Activated naive CD4-positive, alpha-beta T cell treated with anti-CD3 and anti-CD28 coated beads for 36 hours (primary cell): ENCODE results near the gene GDI1. TPM values are rescaled to one million over a fixed set of nuclear protein-coding genes. Genes with fewer than 3 reads are reported as not detected.
A peak's percentile ranks its signal among the peaks of the same experiment; 100 is the strongest.

ENCODE experiments used
- CTCF ChIA-PET: fragments of 350-600 bp; sonication (Branson Sonifier 250); formaldehyde crosslinking; loops from one replicate; lab custom pipeline; 2021; ENCODE audit warnings: antibody characterized with exemption; lab: Charles Lee
- DNase-seq: peaks from one replicate; pipeline ENCODE4 v3.0.0-alpha.2; 2020
- H3K27ac Mint-ChIP-seq: one replicate; pipeline ENCODE4 v1.8.0; 2021; ENCODE audit warnings: mild to moderate bottlenecking, mixed read lengths
- H3K27me3 Mint-ChIP-seq: one replicate; pipeline ENCODE4 v1.8.0; 2021; ENCODE audit warnings: low read depth, mixed read lengths
- H3K36me3 Mint-ChIP-seq: one replicate; pipeline ENCODE4 v1.8.0; 2021; ENCODE audit warnings: low read depth, mixed read lengths
- H3K4me1 Mint-ChIP-seq: one replicate; pipeline ENCODE4 v1.8.0; 2021; ENCODE audit warnings: low read depth, mixed read lengths
- H3K4me3 Mint-ChIP-seq: one replicate; pipeline ENCODE4 v1.8.0; 2021; ENCODE audit warnings: mild to moderate bottlenecking, moderate library complexity, mixed read lengths
- H3K9me3 Mint-ChIP-seq: one replicate; pipeline ENCODE4 v1.8.0; 2021; ENCODE audit warnings: mixed read lengths
- intact Hi-C: fragments of 100-400 bp; cut with micrococcal nuclease; formaldehyde crosslinking; loops from one replicate; pipeline ENCODE4 v1.15.1; 2023
- total RNA-seq, 2 experiments: library from RNA; stranded (reverse); gene quantifications; one replicate each; pipeline ENCODE4 v1.2.3, GENCODE V29; 2021

Gene GDI1
- total RNA-seq, 2 experiments from 2014 or later = 93.6 to 96.9 TPM

DNA sequence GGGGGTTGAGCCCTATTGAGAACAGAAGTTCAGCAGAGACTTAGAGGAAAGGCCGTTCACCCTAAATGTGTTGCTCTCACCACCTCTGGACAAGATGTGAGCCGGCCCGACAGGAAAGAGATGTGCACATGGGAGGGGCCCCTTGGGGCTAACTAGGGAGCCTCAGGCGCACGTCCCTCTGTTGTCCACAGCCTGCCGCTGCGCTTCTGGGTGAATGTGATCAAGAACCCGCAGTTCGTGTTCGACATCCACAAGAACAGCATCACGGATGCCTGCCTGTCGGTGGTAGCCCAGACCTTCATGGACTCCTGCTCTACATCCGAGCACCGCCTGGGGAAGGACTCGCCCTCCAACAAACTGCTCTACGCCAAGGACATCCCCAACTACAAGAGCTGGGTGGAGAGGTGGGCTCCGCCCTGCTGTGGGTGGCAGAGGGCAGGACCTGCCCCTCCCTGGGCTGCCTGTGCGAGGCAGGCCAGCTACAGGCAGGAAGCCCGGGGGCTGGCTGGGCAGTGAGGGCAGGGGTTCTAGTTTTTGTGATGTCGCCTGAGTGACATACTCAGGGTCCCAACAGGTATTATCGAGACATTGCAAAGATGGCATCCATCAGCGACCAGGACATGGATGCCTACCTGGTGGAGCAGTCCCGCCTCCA lies 34.1 kb downstream of the GDI1 start:
- H3K4me1 Mint-ChIP-seq = peaks cover 4% of the 10 kb centered on the region
- no peaks in the 10 kb centered on the region for H3K9me3 Mint-ChIP-seq
- CTCF ChIA-PET = no interaction called here
- H3K4me3 Mint-ChIP-seq = no peak overlapping the region
- DNase-seq = no peak
- H3K27me3 Mint-ChIP-seq = no peaks in the 10 kb centered on the region
- H3K36me3 Mint-ChIP-seq = peaks cover 2% of the 10 kb centered on the region
- H3K27ac Mint-ChIP-seq = no peak overlapping the region
- intact Hi-C loops = no loop called here

DNA sequence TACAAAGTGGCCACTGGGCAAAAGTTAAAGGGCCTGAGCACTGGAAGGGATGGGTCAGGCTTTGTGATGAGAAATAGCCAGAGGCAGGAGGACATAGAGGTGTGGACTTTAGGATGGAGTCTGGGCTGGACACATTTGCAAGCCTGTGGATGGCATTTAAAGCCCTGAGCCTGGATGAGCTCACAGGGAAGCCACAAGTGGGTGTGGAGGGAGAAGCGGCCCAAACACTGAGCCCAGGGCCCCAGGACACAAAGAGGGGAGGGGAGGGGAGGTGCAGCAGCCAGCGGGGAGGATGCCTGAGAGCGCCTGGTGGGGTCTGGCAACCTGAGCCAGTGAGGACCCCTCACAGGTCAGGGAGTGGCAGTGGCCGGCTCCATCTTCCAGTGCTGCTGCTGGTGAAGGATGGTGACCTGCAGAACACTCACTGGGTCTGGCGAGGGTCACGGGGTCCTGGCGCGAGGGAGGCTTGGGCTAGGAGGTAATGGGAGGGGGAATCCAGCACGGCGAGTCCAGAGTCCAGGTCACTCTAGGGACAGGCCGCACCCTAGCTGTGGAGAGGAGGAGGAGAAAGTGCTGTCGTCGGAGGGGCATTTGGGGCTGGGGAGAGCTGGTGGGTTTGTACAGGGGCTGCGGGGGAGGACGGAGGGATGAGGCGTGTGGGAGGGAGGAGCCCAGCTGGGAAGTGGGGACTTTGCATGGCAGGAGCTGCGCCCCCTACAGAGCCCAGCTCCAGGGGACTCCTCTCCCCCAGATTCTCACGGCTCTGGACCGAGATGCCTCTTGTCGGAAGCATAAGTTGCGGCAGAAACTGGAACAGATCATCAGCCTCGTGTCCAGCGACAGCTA lies 35.1 kb downstream of the GDI1 start:
- no peaks in the 10 kb centered on the region for H3K27me3 Mint-ChIP-seq
- peaks cover 11% of the 10 kb centered on the region for H3K4me1 Mint-ChIP-seq
- intact Hi-C loops = no loop called here
- H3K9me3 Mint-ChIP-seq = no peaks in the 10 kb centered on the region
- H3K36me3 Mint-ChIP-seq = peaks cover 2% of the 10 kb centered on the region
- CTCF ChIA-PET = no interaction called here
- DNase-seq = no peak
- no peak overlapping the region for H3K4me3 Mint-ChIP-seq
- H3K27ac Mint-ChIP-seq = no peak overlapping the region

DNA sequence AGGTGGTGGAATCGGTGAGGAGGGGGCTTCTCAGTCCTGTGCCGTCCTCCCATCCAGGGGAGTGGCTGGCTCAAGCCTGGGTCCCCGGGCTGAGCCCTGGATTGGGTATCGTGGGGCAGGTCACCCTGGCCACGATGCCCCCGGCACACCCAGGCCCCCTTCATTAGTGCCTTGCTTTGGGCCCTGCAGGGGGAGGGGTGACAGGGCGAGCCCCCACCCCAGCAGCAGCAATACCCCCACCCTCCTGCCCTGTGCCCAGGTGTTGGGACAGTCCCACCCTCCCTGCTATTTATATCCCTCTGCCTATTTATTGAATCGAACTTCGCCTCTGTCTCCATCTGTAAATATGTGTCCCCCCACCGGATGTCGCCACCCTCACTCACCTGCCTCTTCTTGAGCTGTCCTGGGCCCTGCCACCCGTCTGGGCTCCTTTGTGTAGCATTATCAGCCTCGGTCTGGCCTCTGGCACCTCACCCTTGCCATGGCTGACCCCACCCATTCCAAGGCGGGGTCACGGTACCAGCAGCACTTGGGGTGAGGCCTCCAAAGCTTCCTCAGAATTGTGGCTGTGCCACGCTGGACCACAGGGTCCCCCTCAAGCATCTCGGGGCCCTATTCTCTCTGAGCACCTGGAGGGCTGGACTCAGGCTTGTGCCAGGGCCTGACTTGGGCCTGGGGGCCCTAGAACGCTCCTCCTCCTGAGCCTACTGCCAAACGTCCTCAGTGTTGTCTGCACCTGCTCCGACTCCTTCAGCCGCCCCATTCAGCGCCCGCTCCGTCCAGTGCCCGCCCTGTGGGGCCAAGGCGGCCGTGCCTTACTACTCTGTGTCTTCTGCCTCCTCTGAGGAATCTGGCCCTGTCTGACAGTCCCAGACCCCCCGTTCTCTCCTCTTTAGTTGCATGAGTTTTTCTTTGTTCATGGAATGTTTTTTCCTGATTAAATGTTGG lies 36.0 kb downstream of the GDI1 start:
- Mint-ChIP-seq H3K36me3 (peaks cover 2% of the 10 kb centered on the region), H3K27me3 (no peaks in the 10 kb centered on the region), H3K4me1 (peaks cover 18% of the 10 kb centered on the region), H3K9me3 (no peaks in the 10 kb centered on the region), H3K4me3 (no peak overlapping the region), H3K27ac (peak overlapping the region; percentile 69)
- intact Hi-C loops = no loop called here
- DNase-seq = no peak
- CTCF ChIA-PET = no interaction called here

DNA sequence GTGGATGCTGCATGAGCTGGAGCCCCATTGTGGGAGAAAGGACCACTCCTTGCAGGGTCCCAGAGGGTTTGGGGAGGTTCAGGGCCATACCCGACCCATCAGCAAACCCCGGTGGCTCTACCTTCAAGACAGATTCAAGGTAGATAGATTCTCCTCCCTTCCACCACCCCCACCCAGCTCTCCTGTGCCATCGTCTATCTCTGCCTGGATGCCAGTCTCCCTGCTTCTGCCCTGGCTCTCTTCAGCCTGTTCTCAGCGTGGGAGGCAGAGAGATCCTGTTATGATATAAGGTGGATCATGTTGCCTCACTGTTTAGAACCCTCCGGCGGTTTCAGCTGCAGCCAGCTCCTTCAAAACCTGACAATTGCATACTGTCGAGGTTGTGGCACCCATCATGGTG lies 36.7 kb downstream of the GDI1 start:
- Mint-ChIP-seq H3K27ac (peak overlapping the region; percentile 69), H3K27me3 (no peaks in the 10 kb centered on the region), H3K36me3 (peaks cover under 1% of the 10 kb centered on the region), H3K4me1 (peaks cover 22% of the 10 kb centered on the region), H3K9me3 (no peaks in the 10 kb centered on the region), H3K4me3 (no peak overlapping the region)
- CTCF ChIA-PET = no interaction called here
- intact Hi-C loops = no loop called here
- no peak for DNase-seq

DNA sequence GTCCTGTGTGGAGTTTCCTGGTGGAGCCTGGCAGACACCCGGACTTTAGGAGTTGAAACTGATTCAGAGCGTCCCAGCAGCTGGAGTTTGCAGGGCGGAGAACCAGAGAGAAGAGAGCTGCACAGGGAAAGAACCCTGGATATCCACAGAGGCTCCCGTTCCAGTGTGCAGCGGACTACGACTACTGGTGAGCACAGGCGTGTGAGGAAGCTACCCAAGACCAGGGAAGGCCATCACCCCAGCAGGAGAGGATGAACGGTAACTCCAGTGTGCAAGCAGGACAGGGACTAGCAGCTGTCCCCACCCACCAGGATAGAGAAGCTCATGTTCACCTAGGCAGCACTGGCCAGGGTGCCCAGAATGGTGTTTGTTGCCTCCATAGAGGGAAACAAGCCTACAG lies 39.9 kb downstream of the GDI1 start:
- no peaks in the 10 kb centered on the region for H3K27me3 Mint-ChIP-seq
- intact Hi-C loops = loop anchor here (5.0 kb wide), 3 partner anchors 35 to 505 kb away; partner anchors contain the start of genes FAM50A, HCFC1, RPL10 and TMEM187
- peaks cover 24% of the 10 kb centered on the region for H3K4me1 Mint-ChIP-seq
- H3K36me3 Mint-ChIP-seq = no peaks in the 10 kb centered on the region
- CTCF ChIA-PET = interaction anchor here (0.6 to 1.3 kb wide), 4 partner anchors 25 to 93 kb away, joined by 3 to 5 read pairs (median 4); no protein-coding TSS in a partner anchor
- DNase-seq = no peak
- no peak overlapping the region for H3K27ac Mint-ChIP-seq
- H3K4me3 Mint-ChIP-seq = no peak overlapping the region
- no peaks in the 10 kb centered on the region for H3K9me3 Mint-ChIP-seq

DNA sequence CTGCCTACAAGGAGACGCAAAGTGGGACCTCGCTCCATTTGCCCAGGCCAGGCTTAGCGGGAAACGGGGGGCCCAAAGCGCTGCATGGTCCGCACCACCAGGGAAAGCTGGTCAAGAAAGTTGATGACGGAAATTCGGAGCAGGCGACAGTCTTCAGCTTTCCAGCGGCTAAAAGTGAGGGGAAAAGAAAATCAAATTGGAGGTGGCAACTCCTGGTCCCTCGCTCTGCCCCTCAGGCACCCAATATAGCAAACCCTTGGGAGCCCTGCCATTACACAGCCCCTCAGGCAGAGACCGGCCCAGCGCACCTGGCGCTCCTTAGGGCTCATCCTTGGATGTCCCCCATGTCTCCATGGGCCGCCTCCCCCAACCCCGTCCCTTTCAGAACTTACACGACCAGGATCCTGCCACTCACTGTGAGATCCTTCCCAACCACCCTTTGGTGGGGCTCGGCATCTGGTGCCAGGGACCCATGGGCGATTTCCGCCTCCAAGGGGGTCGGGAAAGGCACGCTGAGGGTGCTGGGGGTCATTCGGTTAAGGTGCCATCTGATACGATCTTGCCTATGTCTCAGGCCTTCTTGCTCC lies 41.0 kb downstream of the GDI1 start:
- Mint-ChIP-seq H3K4me1 (peaks cover 24% of the 10 kb centered on the region), H3K36me3 (peaks cover 1% of the 10 kb centered on the region), H3K9me3 (no peaks in the 10 kb centered on the region), H3K27me3 (no peaks in the 10 kb centered on the region), H3K4me3 (peak overlapping the region; percentile 83), H3K27ac (peak overlapping the region; percentile 66)
- CTCF ChIA-PET = interaction anchor here (0.6 kb wide), 1 partner anchor 17 kb away, joined by 3 read pairs; no protein-coding TSS in a partner anchor
- DNase-seq = no peak
- intact Hi-C loops = loop anchor here (1.0 to 5.0 kb wide), 7 partner anchors 19 to 506 kb away; partner anchors contain the start of genes ATP6AP1, FAM3A, FAM50A and HCFC1

DNA sequence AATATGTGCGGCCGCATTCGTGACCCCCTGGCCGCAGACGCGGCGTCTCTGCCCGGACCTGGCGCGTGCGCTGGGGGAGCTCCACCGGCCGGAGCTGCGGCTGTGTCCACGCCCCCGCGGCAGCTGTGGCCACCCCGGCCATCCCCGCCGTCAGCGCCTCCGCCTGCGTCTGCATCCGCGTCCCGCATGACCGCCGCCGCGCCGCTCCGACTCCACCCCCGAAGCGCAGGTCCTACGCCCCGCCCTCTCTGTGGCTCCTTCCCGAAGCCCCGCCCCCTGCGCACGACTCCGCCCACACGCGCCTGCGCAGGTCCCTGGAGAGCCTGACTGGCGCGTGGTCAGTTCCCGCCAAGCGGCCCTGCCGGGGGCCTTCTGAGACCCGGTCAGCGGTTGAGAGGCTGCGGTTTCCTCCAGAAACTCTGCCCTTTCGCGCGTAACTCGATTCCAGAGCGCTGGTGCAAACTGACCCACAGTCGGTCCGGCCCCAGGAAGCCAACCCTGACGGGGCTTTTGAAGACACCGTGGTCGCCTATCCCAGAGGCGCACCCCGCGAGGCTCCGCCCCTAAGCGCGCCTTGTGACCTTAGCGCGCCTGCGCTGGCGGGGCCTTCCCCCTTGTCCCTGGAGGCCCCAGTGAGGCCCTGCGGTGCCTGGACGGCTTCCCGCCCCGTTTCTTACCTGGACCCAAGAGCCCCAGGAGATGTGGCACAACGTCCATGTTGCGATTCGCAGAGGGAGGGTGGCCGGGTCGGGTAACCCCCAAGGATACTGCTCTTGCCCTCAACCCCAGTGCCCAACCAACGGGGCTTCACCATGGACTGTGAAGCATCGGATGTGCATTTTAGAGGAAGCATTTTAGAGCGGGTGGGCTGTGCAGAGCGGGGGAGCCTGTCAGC lies 42.0 kb downstream of the GDI1 start, which contains the start of gene LAGE3:
LAGE3 (minus strand) TSS at position 554 of the 895 bp plus-strand sequence; CDS start at position 188, 366 bp downstream.
- peak within 1 kb of the TSS; percentile 94 for H3K27ac Mint-ChIP-seq
- intact Hi-C loops = loop anchor here (1.0 to 5.0 kb wide), 8 partner anchors 11 to 507 kb away; partner anchors contain the start of genes ATP6AP1, FAM3A, FAM50A and HCFC1
- peaks cover 4% of the 10 kb centered on the region for H3K36me3 Mint-ChIP-seq
- no peaks in the 10 kb centered on the region for H3K27me3 Mint-ChIP-seq
- peak; percentile 95 for DNase-seq
- H3K4me3 Mint-ChIP-seq = peak within 1 kb of the TSS; percentile 83
- no peaks in the 10 kb centered on the region for H3K9me3 Mint-ChIP-seq
- CTCF ChIA-PET = interaction anchor here (0.6 kb wide), 1 partner anchor 48 kb away, joined by 3 read pairs; no protein-coding TSS in a partner anchor
- H3K4me1 Mint-ChIP-seq = peaks cover 30% of the 10 kb centered on the region

DNA sequence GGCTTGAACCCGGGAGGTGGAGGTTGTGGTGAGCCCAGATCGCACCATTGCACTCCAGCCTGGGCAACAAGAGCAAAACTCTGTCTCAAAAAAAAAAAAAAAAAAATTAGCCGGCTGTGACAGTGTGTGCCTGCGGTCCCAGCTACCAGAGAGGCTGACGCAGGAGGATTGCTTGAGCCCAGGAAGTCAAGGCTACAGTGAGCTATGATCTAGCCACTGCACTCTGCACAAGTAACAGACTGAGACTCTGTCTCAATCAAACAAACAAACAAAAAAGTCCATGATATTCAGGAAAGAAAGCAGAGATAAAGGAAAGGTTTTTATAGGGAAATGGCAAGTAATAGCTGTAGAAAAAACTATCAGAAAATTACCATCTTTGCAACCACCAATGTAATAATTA lies 44.2 kb downstream of the GDI1 start:
- intact Hi-C loops = no loop called here
- CTCF ChIA-PET = no interaction called here
- no peaks in the 10 kb centered on the region for H3K9me3 Mint-ChIP-seq
- H3K27me3 Mint-ChIP-seq = no peaks in the 10 kb centered on the region
- H3K4me3 Mint-ChIP-seq = no peak overlapping the region
- peaks cover 6% of the 10 kb centered on the region for H3K36me3 Mint-ChIP-seq
- no peak overlapping the region for H3K27ac Mint-ChIP-seq
- no peak for DNase-seq
- peaks cover 34% of the 10 kb centered on the region for H3K4me1 Mint-ChIP-seq

DNA sequence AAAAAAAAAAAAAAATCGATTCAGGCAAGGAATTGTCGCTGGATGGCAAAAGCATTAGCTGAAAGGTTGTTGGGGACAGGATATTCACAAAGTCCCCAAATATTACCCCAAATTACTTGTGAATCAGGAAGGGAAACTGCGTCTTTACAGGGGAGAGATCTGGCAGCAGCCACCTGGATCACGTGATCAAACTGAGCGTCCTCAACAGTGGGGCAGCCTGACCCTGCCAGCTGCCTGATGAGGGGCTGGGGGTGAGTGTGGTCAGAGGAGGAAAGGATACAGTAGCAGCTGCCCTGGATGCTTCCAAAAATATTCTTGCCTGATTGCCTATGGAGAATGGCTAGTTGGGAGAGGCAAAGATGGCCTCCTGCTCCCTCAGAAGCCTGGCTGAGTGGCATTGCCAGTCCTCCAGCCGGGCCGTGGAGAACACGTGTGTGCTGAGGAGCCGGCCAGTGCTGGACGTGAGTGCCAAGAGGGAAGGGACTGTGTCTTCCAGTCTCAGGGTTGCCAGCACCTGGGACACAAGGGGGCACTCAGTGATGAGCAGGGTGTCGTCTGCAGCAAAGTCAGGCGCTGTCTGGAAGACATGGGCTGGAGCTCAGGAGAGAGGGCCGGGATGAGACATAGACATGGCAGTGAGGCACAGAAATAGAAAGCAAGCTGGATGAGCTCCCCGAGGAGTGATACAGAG lies 45.1 kb downstream of the GDI1 start:
- intact Hi-C loops = no loop called here
- CTCF ChIA-PET = no interaction called here

DNA sequence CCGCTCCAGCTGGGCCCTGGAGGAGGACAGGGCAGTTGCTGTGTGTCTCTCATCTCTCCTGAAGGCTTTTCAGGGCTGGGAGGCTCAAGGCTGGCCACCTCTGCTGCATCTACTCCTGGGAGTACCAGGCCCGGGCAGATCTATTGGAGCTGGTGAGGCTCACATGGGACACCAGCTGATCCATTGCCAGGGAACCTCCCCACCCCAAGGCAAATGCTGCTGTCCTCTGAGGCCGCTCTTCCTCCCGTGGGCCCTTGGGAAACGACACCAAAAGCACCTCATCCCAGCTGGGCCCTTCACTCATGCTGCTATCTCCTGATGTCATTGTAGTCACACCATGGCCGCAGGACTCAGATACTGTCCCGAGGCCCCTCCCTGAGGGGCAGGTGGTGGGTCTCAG lies 45.8 kb downstream of the GDI1 start:
- H3K4me3 Mint-ChIP-seq = no peak overlapping the region
- H3K27me3 Mint-ChIP-seq = no peaks in the 10 kb centered on the region
- H3K27ac Mint-ChIP-seq = no peak overlapping the region
- intact Hi-C loops = no loop called here
- H3K4me1 Mint-ChIP-seq = peaks cover 22% of the 10 kb centered on the region
- no peaks in the 10 kb centered on the region for H3K9me3 Mint-ChIP-seq
- peaks cover 8% of the 10 kb centered on the region for H3K36me3 Mint-ChIP-seq
- no peak for DNase-seq
- CTCF ChIA-PET = no interaction called here

More for the DNA sequence above, 45.1 kb downstream of the GDI1 start:
- H3K27ac Mint-ChIP-seq = no peak overlapping the region
- no peaks in the 10 kb centered on the region for H3K27me3 Mint-ChIP-seq
- H3K4me1 Mint-ChIP-seq = peaks cover 28% of the 10 kb centered on the region
- no peaks in the 10 kb centered on the region for H3K9me3 Mint-ChIP-seq
- DNase-seq = no peak
- H3K4me3 Mint-ChIP-seq = no peak overlapping the region
- H3K36me3 Mint-ChIP-seq = peaks cover 6% of the 10 kb centered on the region
